Common myeloid progenitor, CD34-positive (primary cell): ENCODE measurements around the gene WNT10A. TPM values are rescaled to one million over a fixed set of nuclear protein-coding genes. Genes with fewer than 3 reads are reported as not detected.

Experiments used
- CTCF ChIA-PET: fragments of 350-600 bp; sonication (Branson Sonifier 250); formaldehyde crosslinking; loops from one replicate; lab custom pipeline; 2021; ENCODE audit warnings: antibody characterized with exemption; lab: Charles Lee
- POLR2A ChIA-PET: fragments of 350-600 bp; sonication (Branson Sonifier 250); formaldehyde crosslinking; loops from one replicate; lab custom pipeline; 2021; ENCODE audit warnings: antibody characterized with exemption; lab: Charles Lee
- DNase-seq, 3 donors: peaks; one replicate each; pipeline versions ENCODE4 v3.0.0 to v3.0.0-alpha.2; 2013
- H3K27ac ChIP-seq, 2 experiments: 1 replicate in 1 of 2; 2 replicates in 1 of 2; pipeline ENCODE4 v1.7.0; 2013; ENCODE audit warnings: inconsistent platforms in 2 of 2, low read length in 2 of 2, mild to moderate bottlenecking in 2 of 2, low read depth in 1 of 2, moderate library complexity in 1 of 2; ENCODE audit not compliant: severe bottlenecking in 2 of 2, insufficient read depth in 1 of 2, poor library complexity in 1 of 2
- H3K27me3 ChIP-seq, 5 experiments: replicated peaks in 2 of 5; 1 replicate in 3 of 5; 2 replicates in 2 of 5; pipeline versions ENCODE4 v1.6.1 to v1.7.0; 2013; ENCODE audit warnings: low read length in 4 of 5, mild to moderate bottlenecking in 2 of 5, moderate library complexity in 2 of 5, inconsistent platforms in 1 of 5; ENCODE audit not compliant: insufficient read depth in 5 of 5, control insufficient read depth in 4 of 5
- H3K36me3 ChIP-seq, 4 experiments: 1 replicate in 2 of 4; 2 replicates in 2 of 4; pipeline versions ENCODE4 v1.6.1 to v1.7.0; 2013; ENCODE audit warnings: low read length in 3 of 4, control low read depth in 1 of 4, mild to moderate bottlenecking in 1 of 4; ENCODE audit not compliant: control insufficient read depth in 4 of 4, insufficient read depth in 4 of 4
- H3K4me1 ChIP-seq, 4 experiments: 1 replicate in 3 of 4; 2 replicates in 1 of 4; pipeline versions ENCODE4 v1.6.1 to v1.7.1; 2013; ENCODE audit warnings: low read length in 3 of 4, mild to moderate bottlenecking in 3 of 4, control low read depth in 1 of 4, inconsistent platforms in 1 of 4, moderate library complexity in 1 of 4; ENCODE audit not compliant: control insufficient read depth in 4 of 4, insufficient read depth in 4 of 4; ENCODE audit errors: control extremely low read depth in 1 of 4
- H3K4me3 ChIP-seq, 7 experiments: 1 replicate in 4 of 7; 2 replicates in 3 of 7; pipeline versions ENCODE4 v1.5.1 to v1.7.0; 2013; ENCODE audit warnings: mild to moderate bottlenecking in 7 of 7, low read length in 6 of 7, moderate library complexity in 6 of 7, inconsistent platforms in 2 of 7, low read depth in 2 of 7, control low read depth in 1 of 7; ENCODE audit not compliant: insufficient read depth in 4 of 7, control insufficient read depth in 1 of 7; ENCODE audit errors: extremely low read depth in 1 of 7
- H3K9me3 ChIP-seq, 5 experiments: 1 replicate in 4 of 5; 2 replicates in 1 of 5; pipeline versions ENCODE4 v1.6.1 to v1.7.1; 2013; ENCODE audit warnings: low read length in 4 of 5, mild to moderate bottlenecking in 2 of 5, inconsistent platforms in 1 of 5, low read depth in 1 of 5, moderate library complexity in 1 of 5; ENCODE audit not compliant: control insufficient read depth in 4 of 5, insufficient read depth in 2 of 5; ENCODE audit errors: control extremely low read depth in 1 of 5
- WGBS: methylation state at CpG from one replicate; pipeline ENCODE4 v1.1.5; 2013; ENCODE audit not compliant: insufficient coverage; 5-methylcytosine and 5-hydroxymethylcytosine counted together
- polyA plus RNA-seq: library from polyadenylated mRNA; unstranded; fragments of 120-200 nt; gene quantifications from one replicate; pipeline ENCODE4 v1.2.1, GENCODE V29; 2013

WNT10A gene
- polyA plus RNA-seq: 0.21 TPM

GRCh38 chr2:218880102-218880858, at the start of gene WNT10A:
TSS of gene WNT10A (plus strand) at chr2:218880852. CDS start at chr2:218880996, 144 bp downstream.
- WGBS: 0% methylated on average over 29 of the region's 58 CpGs
- peak; percentile 57 to 83 (median 73) for DNase-seq
- peaks cover 0 to 33% (median 17%) of the 10 kb centered on the region in 4 experiments for H3K4me1 ChIP-seq
- CTCF ChIA-PET: interaction anchor here (12.7 to 22.6 kb wide), 2 partner anchors 18 to 25 kb away, joined by 233 to 923 read pairs; partner anchors contain the start of gene WNT6
- no peaks in the 10 kb centered on the region for H3K9me3 ChIP-seq
- peaks cover 8 to 95% (median 60%) of the 10 kb centered on the region in 5 experiments for H3K27me3 ChIP-seq
- no peaks in the 10 kb centered on the region for H3K36me3 ChIP-seq
- H3K27ac ChIP-seq: no peak within 1 kb of the TSS
- POLR2A ChIA-PET: interaction anchor here (0.7 to 1.0 kb wide), 4 partner anchors 8 to 509 kb away, joined by 3 to 4 read pairs (median 4); no protein-coding TSS in a partner anchor
- peak within 1 kb of the TSS in 3 of 7 experiments; percentile 26 to 66 (median 28) for H3K4me3 ChIP-seq

GRCh38 chr2:218831378-218831990, 49.2 kb upstream of the WNT10A start, which contains the start of gene PRKAG3:
TSS of gene PRKAG3 (minus strand) at chr2:218831803.
- WGBS: 82% methylated on average over 11 of the region's 18 CpGs
- no peaks in the 10 kb centered on the region for H3K4me1 ChIP-seq

DNA sequence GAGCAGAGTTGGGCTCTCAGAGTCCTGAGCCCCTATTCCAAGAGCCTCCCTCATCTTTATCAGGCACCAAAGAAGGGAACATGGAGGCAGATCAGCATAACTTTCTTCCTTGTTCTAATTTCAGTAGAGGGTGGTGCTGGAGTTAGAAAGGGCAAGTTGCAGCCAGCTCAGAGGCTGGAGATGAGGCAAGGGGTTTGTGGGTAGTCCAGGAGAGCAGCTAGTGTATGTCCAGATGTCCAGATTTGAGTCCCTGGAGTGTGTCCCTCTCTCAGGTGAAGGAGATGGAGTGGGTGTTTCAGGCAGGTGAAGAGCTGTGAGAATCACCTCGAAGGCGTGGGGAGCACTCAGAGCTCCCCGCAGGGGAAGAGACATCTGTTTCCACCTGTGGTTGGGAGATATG, 48.6 kb upstream of the WNT10A start:
- ChIA-PET CTCF (no interaction called here), POLR2A (no interaction called here)
- no peaks in the 10 kb centered on the region for H3K4me1 ChIP-seq
- 100% methylated on average over 1 of the region's 3 CpGs for WGBS
- H3K27me3 ChIP-seq: peaks cover 0 to 55% (median 17%) of the 10 kb centered on the region in 5 experiments
- peaks cover 0 to 4% (median 0%) of the 10 kb centered on the region in 5 experiments for H3K9me3 ChIP-seq
- H3K27ac ChIP-seq: no peak overlapping the region
- H3K36me3 ChIP-seq: no peaks in the 10 kb centered on the region
- H3K4me3 ChIP-seq: no peak overlapping the region
- DNase-seq: no peak

More at GRCh38 chr2:218831378-218831990, 49.2 kb upstream of the WNT10A start, which contains the start of gene PRKAG3:
- Histone ChIP-seq H3K9me3 (no peaks in the 10 kb centered on the region), H3K36me3 (no peaks in the 10 kb centered on the region), H3K27me3 (peaks cover 0 to 55% (median 17%) of the 10 kb centered on the region in 5 experiments), H3K27ac (no peak within 1 kb of the TSS), H3K4me3 (no peak within 1 kb of the TSS)
- DNase-seq: no peak
- ChIA-PET POLR2A (no interaction called here), CTCF (no interaction called here)

DNA sequence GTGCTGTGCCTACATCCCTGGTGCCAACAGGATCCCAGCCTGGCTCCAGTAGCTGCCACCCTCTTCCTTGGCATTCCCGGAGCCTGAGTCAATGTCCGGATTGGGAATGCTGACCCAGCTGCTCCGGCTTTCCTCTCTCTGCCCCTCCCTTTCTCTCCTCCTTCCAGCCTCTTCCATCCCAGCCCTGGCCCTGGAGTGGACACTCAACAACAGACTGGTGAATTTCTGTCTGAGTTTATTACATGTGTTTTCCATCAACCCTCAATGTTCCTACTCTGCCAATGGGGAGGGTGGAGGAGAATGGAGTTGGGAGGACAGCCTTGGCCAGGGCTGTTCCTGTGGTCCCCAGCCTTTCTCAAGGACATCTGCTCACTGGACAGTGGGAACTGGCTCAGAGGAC, 48.1 kb upstream of the WNT10A start:
- DNase-seq: no peak
- ChIA-PET POLR2A (no interaction called here), CTCF (no interaction called here)
- Histone ChIP-seq H3K4me1 (no peaks in the 10 kb centered on the region), H3K4me3 (no peak overlapping the region), H3K27me3 (peaks cover 0 to 51% (median 20%) of the 10 kb centered on the region in 5 experiments), H3K27ac (no peak overlapping the region), H3K36me3 (no peaks in the 10 kb centered on the region), H3K9me3 (peaks cover 0 to 8% (median 0%) of the 10 kb centered on the region in 5 experiments)
- WGBS: 100% methylated on average over 3 of the region's 3 CpGs

DNA sequence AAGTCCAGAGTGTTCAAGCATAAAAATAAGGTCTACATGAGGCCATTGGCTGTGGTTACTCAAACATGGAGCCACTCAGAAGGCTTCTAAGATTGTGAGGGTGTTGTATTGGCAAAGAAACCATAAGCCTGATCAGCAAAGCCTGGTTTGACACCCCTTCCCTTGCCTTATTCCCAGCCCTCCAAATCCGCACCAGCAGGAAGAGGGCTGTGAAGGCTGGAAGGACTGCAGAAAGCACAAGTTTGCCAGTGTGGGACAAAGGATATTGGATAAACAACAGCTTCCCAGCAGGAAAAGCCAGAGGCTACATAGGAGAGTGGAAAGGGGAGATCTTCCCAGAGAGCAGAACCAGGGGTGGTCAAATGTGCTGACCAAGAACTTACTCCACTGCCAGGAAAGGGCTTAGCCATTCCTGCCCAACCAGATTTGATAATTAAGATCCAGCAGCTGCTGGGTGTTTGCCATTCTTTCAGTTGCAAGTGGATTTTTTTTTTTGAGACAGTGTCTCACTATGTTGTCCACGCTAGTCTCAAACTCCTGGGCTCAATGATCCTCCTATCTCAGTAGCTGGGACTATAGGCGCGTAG, 47.5 kb upstream of the WNT10A start:
- Histone ChIP-seq H3K9me3 (peaks cover 0 to 10% (median under 1%) of the 10 kb centered on the region in 5 experiments), H3K27me3 (peaks cover 0 to 50% (median 20%) of the 10 kb centered on the region in 5 experiments), H3K4me1 (no peaks in the 10 kb centered on the region), H3K4me3 (no peak overlapping the region), H3K36me3 (no peaks in the 10 kb centered on the region), H3K27ac (no peak overlapping the region)
- ChIA-PET POLR2A (no interaction called here), CTCF (no interaction called here)
- 89% methylated on average over 4 of the region's 4 CpGs for WGBS
- no peak for DNase-seq

- Histone ChIP-seq H3K4me3 (no peak overlapping the region), H3K36me3 (no peaks in the 10 kb centered on the region), H3K27ac (no peak overlapping the region), H3K27me3 (peaks cover 3 to 49% (median 25%) of the 10 kb centered on the region in 5 experiments), H3K4me1 (peaks cover 0 to 3% (median 0%) of the 10 kb centered on the region in 4 experiments), H3K9me3 (peaks cover 0 to 10% (median 2%) of the 10 kb centered on the region in 5 experiments)
- DNase-seq: no peak
- WGBS: 71% methylated on average over 2 of the region's 4 CpGs
- ChIA-PET POLR2A (no interaction called here), CTCF (no interaction called here)
Observed at GRCh38 chr2:218834685-218835084, 46.0 kb upstream of the WNT10A start.
